H9 (cell line): Measurements from ENCODE around the gene DOK1. TPM values are rescaled to one million over a fixed set of nuclear protein-coding genes. Genes with fewer than 3 reads are reported as not detected.
A peak's percentile ranks its signal among the peaks of the same experiment; 100 is the strongest.

Experiments
- DNase-seq: peaks from one replicate; pipeline ENCODE4 v3.0.0-alpha.2; 2017
- H2AFZ ChIP-seq: one replicate; pipeline ENCODE4 v1.6.1; 2013; ENCODE audit warnings: mild to moderate bottlenecking, low read length, control low read depth, moderate library complexity
- H2AK5ac ChIP-seq: 2 replicates; pipeline ENCODE4 v1.6.1; 2013; ENCODE audit warnings: low read length, control low read depth, mixed read lengths; ENCODE audit not compliant: insufficient read length
- H2BK120ac ChIP-seq: one replicate; pipeline ENCODE4 v1.6.1; 2013; ENCODE audit warnings: low read depth, mild to moderate bottlenecking, low read length, control low read depth, inconsistent platforms; ENCODE audit not compliant: poor library complexity, severe bottlenecking
- H2BK12ac ChIP-seq: 2 replicates; pipeline ENCODE4 v1.6.1; 2013; ENCODE audit warnings: low read length, control low read depth, mixed read lengths, low read depth; ENCODE audit not compliant: insufficient read length
- H2BK15ac ChIP-seq: 2 replicates; pipeline ENCODE4 v1.6.1; 2013; ENCODE audit warnings: low read depth, low read length, control low read depth
- H2BK20ac ChIP-seq: one replicate; pipeline ENCODE4 v1.6.1; 2013; ENCODE audit warnings: low read depth, mild to moderate bottlenecking, low read length, control low read depth, inconsistent platforms; ENCODE audit not compliant: poor library complexity, severe bottlenecking
- H2BK5ac ChIP-seq: 2 replicates; pipeline ENCODE4 v1.6.1; 2013; ENCODE audit warnings: low read length, control low read depth, mixed read lengths; ENCODE audit not compliant: insufficient read length
- H3K14ac ChIP-seq: 2 replicates; pipeline ENCODE4 v1.6.1; 2013; ENCODE audit warnings: low read length, control low read depth; ENCODE audit not compliant: insufficient read depth
- H3K18ac ChIP-seq: 2 replicates; pipeline ENCODE4 v1.6.1; 2013; ENCODE audit warnings: low read depth, mild to moderate bottlenecking, mixed read lengths, low read length, control low read depth; ENCODE audit not compliant: insufficient read length
- H3K23ac ChIP-seq: 2 replicates; pipeline ENCODE4 v1.6.1; 2013; ENCODE audit warnings: low read length, control low read depth, mixed read lengths, low read depth; ENCODE audit not compliant: insufficient read length
- H3K23me2 ChIP-seq: 2 replicates; pipeline ENCODE4 v1.6.1; 2013; ENCODE audit warnings: low read depth, mild to moderate bottlenecking, mixed read lengths, low read length, control low read depth; ENCODE audit not compliant: insufficient read length, poor library complexity, severe bottlenecking
- H3K27ac ChIP-seq: 2 replicates; pipeline ENCODE4 v1.5.1; 2013; ENCODE audit warnings: low read length, control low read depth, mixed read lengths, low read depth; ENCODE audit not compliant: insufficient read length
- H3K27me3 ChIP-seq: 2 replicates; pipeline ENCODE4 v1.6.1; 2013; ENCODE audit warnings: low read length, control low read depth, inconsistent platforms; ENCODE audit not compliant: insufficient read depth
- H3K4ac ChIP-seq: 2 replicates; pipeline ENCODE4 v1.6.1; 2013; ENCODE audit warnings: low read depth, mild to moderate bottlenecking, control low read depth, inconsistent platforms, low read length, moderate library complexity
- H3K4me1 ChIP-seq: 2 replicates; pipeline ENCODE4 v1.6.1; 2013; ENCODE audit warnings: low read length, control low read depth, inconsistent platforms; ENCODE audit not compliant: insufficient read depth
- H3K4me2 ChIP-seq: 2 replicates; pipeline ENCODE4 v1.6.1; 2013; ENCODE audit warnings: low read length, control low read depth, mixed read lengths; ENCODE audit not compliant: insufficient read length, insufficient read depth
- H3K56ac ChIP-seq: 2 replicates; pipeline ENCODE4 v1.6.1; 2013; ENCODE audit warnings: low read depth, mild to moderate bottlenecking, mixed read lengths, low read length, control low read depth; ENCODE audit not compliant: insufficient read length
- H3K79me1 ChIP-seq: 2 replicates; pipeline ENCODE4 v1.6.1; 2013; ENCODE audit warnings: low read depth, mild to moderate bottlenecking, moderate library complexity, low read length, control low read depth, inconsistent platforms; ENCODE audit not compliant: insufficient read depth, poor library complexity, severe bottlenecking
- H3K79me2 ChIP-seq: 2 replicates; pipeline ENCODE4 v1.6.1; 2013; ENCODE audit warnings: low read length, control low read depth, inconsistent platforms; ENCODE audit not compliant: insufficient read depth
- H3K9ac ChIP-seq: 2 replicates; pipeline ENCODE4 v1.6.1; 2013; ENCODE audit warnings: low read length, control low read depth, mixed read lengths; ENCODE audit not compliant: insufficient read length; ENCODE audit errors: extremely low read depth
- H3K9me3 ChIP-seq: one replicate; pipeline ENCODE4 v1.6.1; 2013; ENCODE audit warnings: low read depth, low read length, inconsistent platforms; ENCODE audit not compliant: control insufficient read depth
- H3T11ph ChIP-seq: one replicate; pipeline ENCODE4 v1.6.1; 2013; ENCODE audit warnings: mild to moderate bottlenecking, low read length, control low read depth, inconsistent platforms
- H4K20me1 ChIP-seq: one replicate; pipeline ENCODE4 v1.6.1; 2013; ENCODE audit not compliant: control insufficient read depth, insufficient read length, insufficient read depth
- H4K5ac ChIP-seq: 2 replicates; pipeline ENCODE4 v1.6.1; 2013; ENCODE audit warnings: low read depth, mild to moderate bottlenecking, mixed read lengths, low read length, control low read depth; ENCODE audit not compliant: insufficient read length
- H4K8ac ChIP-seq: replicated peaks from 2 replicates; pipeline ENCODE4 v1.6.1; 2013; ENCODE audit warnings: low read length, control low read depth, mixed read lengths, low read depth; ENCODE audit not compliant: insufficient read length
- H4K91ac ChIP-seq: 2 replicates; pipeline ENCODE4 v1.6.1; 2013; ENCODE audit warnings: low read depth, mild to moderate bottlenecking, moderate library complexity, mixed read lengths, low read length, control low read depth; ENCODE audit not compliant: insufficient read length
- H3K27ac Mint-ChIP-seq, 3 experiments: 2 replicates in 2 of 3; 3 replicates in 1 of 3; pipeline ENCODE4 v1.8.0; 2020 to 2021; ENCODE audit warnings: mixed read lengths in 3 of 3, mild to moderate bottlenecking in 1 of 3, moderate library complexity in 1 of 3
- H3K27me3 Mint-ChIP-seq: 2 replicates; pipeline ENCODE4 v1.8.0; 2021; ENCODE audit warnings: low read depth, mild to moderate bottlenecking, moderate library complexity, mixed read lengths
- H3K36me3 Mint-ChIP-seq, 3 experiments: 2 replicates in 2 of 3; 3 replicates in 1 of 3; pipeline ENCODE4 v1.8.0; 2020 to 2021; ENCODE audit warnings: low read depth in 3 of 3, mixed read lengths in 3 of 3; ENCODE audit not compliant: insufficient read depth in 1 of 3
- H3K4me1 Mint-ChIP-seq, 2 experiments: 2 replicates each; pipeline ENCODE4 v1.8.0; 2020; ENCODE audit warnings: mixed read lengths in 2 of 2
- H3K4me3 Mint-ChIP-seq, 2 experiments: 2 replicates in 1 of 2; 3 replicates in 1 of 2; pipeline ENCODE4 v1.8.0; 2020 to 2021; ENCODE audit warnings: mild to moderate bottlenecking in 2 of 2, mixed read lengths in 2 of 2, moderate library complexity in 1 of 2
- H3K9me3 Mint-ChIP-seq, 2 experiments: 2 replicates in 1 of 2; 3 replicates in 1 of 2; pipeline ENCODE4 v1.8.0; 2020; ENCODE audit warnings: mild to moderate bottlenecking in 2 of 2, mixed read lengths in 2 of 2, moderate library complexity in 1 of 2
- CTCF ChIP-seq: fragments of 200-600 bp; sonication (generic); conservative IDR thresholded peaks from 3 replicates; pipeline ENCODE4 v1.8.0; 2021; ENCODE audit warnings: antibody characterized with exemption, mild to moderate bottlenecking
- WGBS: extraction: QIAGEN DNeasy Blood & Tissue Kit; methylation state at CpG from one replicate; pipeline ENCODE4 v1.1.7; 2013; ENCODE audit warnings: missing lambda C conversion rate, low lambda C conversion rate, mixed read lengths; ENCODE audit not compliant: insufficient read length; ENCODE audit errors: extremely low coverage; 5-methylcytosine and 5-hydroxymethylcytosine counted together
- total RNA-seq: library from RNA; stranded (reverse); gene quantifications from 2 replicates; pipeline ENCODE4 v1.2.1, GENCODE V29; 2021

Gene DOK1
- total RNA-seq, 1 experiment from 2014 or later, result 16.0 TPM

DNA sequence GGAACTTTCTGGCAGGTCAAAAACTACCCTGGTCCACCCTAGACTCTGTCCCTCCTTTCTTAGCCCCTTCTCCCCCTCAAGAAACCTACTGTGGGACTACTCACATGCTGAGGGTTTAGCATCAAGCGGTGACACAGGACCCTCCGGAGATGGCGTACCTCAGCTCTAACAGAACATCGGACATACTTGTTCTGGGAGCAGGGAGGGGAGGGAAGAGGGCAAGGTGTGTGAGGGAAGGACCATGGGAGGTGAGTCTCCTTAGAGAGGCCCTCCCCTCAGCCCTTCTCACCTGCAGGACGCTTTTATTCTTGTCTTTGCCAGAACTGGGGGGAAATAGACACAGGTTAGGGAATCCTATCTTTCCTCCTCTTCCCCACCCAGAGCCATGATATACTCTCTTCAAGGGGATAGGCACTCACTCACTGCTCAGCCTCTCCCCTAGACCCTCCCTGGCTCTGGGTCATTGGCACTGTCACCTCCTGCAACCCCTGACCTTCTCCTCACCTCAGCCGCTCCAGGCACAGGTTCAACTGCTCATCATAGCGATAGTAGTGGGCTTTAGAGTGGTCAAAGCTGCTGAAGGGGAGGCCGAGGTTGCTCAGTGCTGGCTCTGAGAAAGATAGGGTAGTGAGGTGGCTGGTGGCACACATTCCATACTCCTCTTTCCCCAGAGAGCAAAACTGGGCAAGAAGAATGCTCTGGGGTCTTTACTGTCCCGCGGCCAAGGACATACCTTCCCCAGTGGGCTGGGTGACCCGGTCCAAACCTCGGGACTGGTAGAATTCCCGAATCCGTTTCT is 48.9 kb upstream of the DOK1 start:
- H3K79me1 ChIP-seq, result no peaks in the 10 kb centered on the region
- H3T11ph ChIP-seq, result no peak overlapping the region
- no peak for TF ChIP-seq CTCF
- no peak overlapping the region for H2BK15ac ChIP-seq
- no peak overlapping the region for H3K14ac ChIP-seq
- peaks cover 4% of the 10 kb centered on the region; the same call in 1 of the 2 replicates for H3K4me1 ChIP-seq
- no CpG with 5 or more reads among the region's 14 CpGs for WGBS
- no peak overlapping the region for H4K8ac ChIP-seq
- no peak overlapping the region for H3K27ac Mint-ChIP-seq
- H3K27ac ChIP-seq, result no peak overlapping the region
- H2BK12ac ChIP-seq, result no peak overlapping the region
- no peaks in the 10 kb centered on the region for H4K20me1 ChIP-seq
- H3K27me3 Mint-ChIP-seq, result peaks cover 79% of the 10 kb centered on the region
- no peak overlapping the region for H2AFZ ChIP-seq
- no peak overlapping the region for H4K5ac ChIP-seq
- H2BK120ac ChIP-seq, result no peak overlapping the region
- peaks cover 48 to 52% of the 10 kb centered on the region in 2 experiments for H3K4me1 Mint-ChIP-seq
- no peak for DNase-seq
- no peak overlapping the region for H3K56ac ChIP-seq
- peak overlapping the region in 1 of 2 experiments; percentile 33; a peak in 2 of 5 replicates for H3K4me3 Mint-ChIP-seq
- H3K9me3 ChIP-seq, result no peaks in the 10 kb centered on the region
- no peak overlapping the region for H2BK5ac ChIP-seq
- H3K23ac ChIP-seq, result no peak overlapping the region
- no peak overlapping the region for H3K4ac ChIP-seq
- no peak overlapping the region for H3K4me2 ChIP-seq
- H3K9ac ChIP-seq, result no peak overlapping the region
- peaks cover 56% of the 10 kb centered on the region for H3K27me3 ChIP-seq
- H3K79me2 ChIP-seq, result no peaks in the 10 kb centered on the region
- H3K23me2 ChIP-seq, result peaks cover 21% of the 10 kb centered on the region
- peaks cover 3 to 5% of the 10 kb centered on the region in 2 experiments; a peak in 3 of 5 replicates for H3K9me3 Mint-ChIP-seq
- H2BK20ac ChIP-seq, result no peak overlapping the region
- no peak overlapping the region for H3K18ac ChIP-seq
- H3K36me3 Mint-ChIP-seq, result peaks cover 24 to 33% (median 24%) of the 10 kb centered on the region in 3 experiments
- H2AK5ac ChIP-seq, result no peak overlapping the region
- H4K91ac ChIP-seq, result no peak overlapping the region
